GM19452 (cell line): ENCODE data around the gene GNG14.
"Not testable (repeated sequence)": the region's sequence is repeated elsewhere in the genome, so short reads cannot be mapped to it uniquely, and the experiment has no call there.

Experiments used
- ATAC-seq: cut with Tn5 transposase; IDR thresholded peaks from one replicate; pipeline ENCODE4 v1.9.1; 2021; ENCODE audit not compliant: unreplicated experiment

GNG14 gene

GRCh38 chr19:12723381-12723640, 35.5 kb downstream of the GNG14 start:
- ATAC-seq, result no peak

- ATAC-seq, result no peak
Observed at GRCh38 chr19:12723641-12724426, 36.0 kb downstream of the GNG14 start, which contains the start of gene TNPO2. TNPO2 (minus strand) TSS chr19:12723932; CDS start chr19:12720977, 2,955 bp downstream.

GRCh38 chr19:12725612-12726011, 37.8 kb downstream of the GNG14 start:
- ATAC-seq, result not testable (repeated sequence)

- no peak for ATAC-seq
Observed at GRCh38 chr19:12726988-12727316, 39.2 kb downstream of the GNG14 start.

GRCh38 chr19:12727745-12728433, 40.1 kb downstream of the GNG14 start:
- ATAC-seq, result no peak

- ATAC-seq, result no peak
Observed at GRCh38 chr19:12730064-12730463, 42.3 kb downstream of the GNG14 start.

GRCh38 chr19:12731337-12731736, 43.5 kb downstream of the GNG14 start:
- ATAC-seq, result no peak

- no peak for ATAC-seq
Observed at GRCh38 chr19:12733369-12734214, 45.8 kb downstream of the GNG14 start.

GRCh38 chr19:12736995-12737834, 49.4 kb downstream of the GNG14 start, which contains the start of gene GET3:
GET3 (plus strand) TSS chr19:12737497; CDS start chr19:12737506, 9 bp downstream.
- ATAC-seq, result peak; percentile 64

- ATAC-seq, result no peak
Observed at GRCh38 chr19:12737835-12738351, 50.1 kb downstream of the GNG14 start.
